Measurements from ENCODE around the gene TGFBR3.

- TF ChIP-seq TEAD4 (IDR thresholded peaks at IDR 0.05; ENCODE audit: low read depth, low read length) (no peak), CHD2 (IDR thresholded peaks at IDR 0.05; ENCODE audit: low read length) (no peak), ATF3 (IDR thresholded peaks at IDR 0.05; ENCODE audit: insufficient read depth, low read depth, low read length) (no peak), MAX (IDR thresholded peaks at IDR 0.05) (no peak), POLR2A (IDR thresholded peaks at IDR 0.05; ENCODE audit: control extremely low read depth in 1 of 2, low read depth in 2 of 2, low read length in 2 of 2) (no peak), MAFK (IDR thresholded peaks at IDR 0.05; ENCODE audit: low read depth, low read length) (no peak), JUND (IDR thresholded peaks at IDR 0.05; ENCODE audit: low read length) (no peak), USF2 (IDR thresholded peaks at IDR 0.05; ENCODE audit: low read length) (no peak), SP2 (IDR thresholded peaks at IDR 0.05; ENCODE audit: low read length) (no peak), CBX5 (IDR thresholded peaks at IDR 0.05; ENCODE audit: low read depth, low read length) (no peak), EP300 (IDR thresholded peaks at IDR 0.05; ENCODE audit: borderline replicate concordance in 1 of 2, low read depth in 2 of 2, low read length in 2 of 2) (no peak), HDAC6 (IDR thresholded peaks at IDR 0.05; ENCODE audit: low read depth, low read length) (no peak), CTCF (IDR thresholded peaks at IDR 0.05; ENCODE audit: control extremely low read depth in 1 of 3, insufficient read depth in 1 of 3, low read depth in 1 of 3, low read length in 3 of 3) (no peak), POU5F1 (IDR thresholded peaks at IDR 0.05; ENCODE audit: low read depth, low read length) (no peak)
Observed at GRCh38 chr1:91774520-91775203, 111.3 kb downstream of the TGFBR3 start.

Data from H1 (cell line).